Measurements from ENCODE around the gene CDK10.

DNA sequence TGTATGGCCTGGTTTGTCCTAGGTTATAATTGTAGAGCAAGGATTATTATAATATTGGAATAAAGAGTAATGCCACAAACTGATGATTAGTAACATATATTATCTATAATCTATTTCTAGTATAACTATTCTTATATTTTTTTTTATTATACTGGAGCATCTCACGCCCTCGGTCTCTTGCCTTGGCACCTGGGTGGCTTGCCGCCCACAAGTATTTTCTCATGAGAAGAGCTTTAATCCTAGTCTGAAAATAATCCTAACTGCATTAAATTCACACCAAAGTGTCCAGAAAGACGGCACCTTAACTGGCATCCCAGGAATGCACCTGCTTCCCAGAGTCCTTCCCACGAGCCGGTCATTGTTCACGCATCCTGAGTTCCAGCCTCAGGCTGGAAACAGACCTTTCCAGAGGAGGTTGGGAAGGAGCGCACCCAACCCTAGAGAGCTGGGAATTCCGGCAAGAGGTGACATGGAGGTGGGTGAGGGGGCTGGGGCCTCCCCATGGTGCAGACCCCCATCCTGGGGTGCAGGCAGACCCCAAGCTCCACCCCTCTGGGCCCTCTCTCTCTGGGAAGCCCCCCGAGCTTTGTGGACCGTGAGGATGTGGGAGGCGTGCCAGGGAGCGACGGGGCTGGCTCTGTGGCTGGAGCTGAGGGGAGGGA lies 44.9 kb upstream of the CDK10 start:
- TF ChIP-seq CTCF (IDR thresholded peaks at IDR 0.05) (no peak), POLR2A (IDR thresholded peaks at IDR 0.05; ENCODE audit: low read depth) (no peak), POLR2AphosphoS5 (IDR thresholded peaks at IDR 0.05) (no peak)

All from esophagus muscularis mucosa (tissue), 3 donors.